SK-N-SH treated with all-trans-retinoic acid at 6 μM for 48 hours (cell line): ENCODE data around the gene AKAP13.

Experiments used
- ARNTL ChIP-seq: fragments of 450-650 bp; formaldehyde crosslinking; IDR thresholded peaks from 2 replicates; pipeline ENCODE4 v1.5.0; 2020; ENCODE audit warnings: low read depth, mild to moderate bottlenecking, moderate library complexity, borderline replicate concordance
- CSDC2 ChIP-seq: fragments of 250-450 bp; sonication (Bioruptor Pico); IDR thresholded peaks from 2 replicates; pipeline ENCODE4 v1.5.0; 2020; ENCODE audit warnings: mild to moderate bottlenecking, moderate library complexity
- TF ChIP-seq, protein P1 (sequence below): fragments of 250-450 bp; sonication (Bioruptor Pico); IDR thresholded peaks from 2 replicates; pipeline ENCODE4 v1.8.0; 2020; ENCODE audit warnings: mild to moderate bottlenecking, moderate library complexity, borderline replicate concordance

GRCh38 chr15:85676342-85677098 lies 296.1 kb downstream of the AKAP13 start:
- no peak for TF ChIP-seq ARNTL
- no peak for TF ChIP-seq CSDC2 (CRISPR knock-in tag)
- TF ChIP-seq, protein P1, sequence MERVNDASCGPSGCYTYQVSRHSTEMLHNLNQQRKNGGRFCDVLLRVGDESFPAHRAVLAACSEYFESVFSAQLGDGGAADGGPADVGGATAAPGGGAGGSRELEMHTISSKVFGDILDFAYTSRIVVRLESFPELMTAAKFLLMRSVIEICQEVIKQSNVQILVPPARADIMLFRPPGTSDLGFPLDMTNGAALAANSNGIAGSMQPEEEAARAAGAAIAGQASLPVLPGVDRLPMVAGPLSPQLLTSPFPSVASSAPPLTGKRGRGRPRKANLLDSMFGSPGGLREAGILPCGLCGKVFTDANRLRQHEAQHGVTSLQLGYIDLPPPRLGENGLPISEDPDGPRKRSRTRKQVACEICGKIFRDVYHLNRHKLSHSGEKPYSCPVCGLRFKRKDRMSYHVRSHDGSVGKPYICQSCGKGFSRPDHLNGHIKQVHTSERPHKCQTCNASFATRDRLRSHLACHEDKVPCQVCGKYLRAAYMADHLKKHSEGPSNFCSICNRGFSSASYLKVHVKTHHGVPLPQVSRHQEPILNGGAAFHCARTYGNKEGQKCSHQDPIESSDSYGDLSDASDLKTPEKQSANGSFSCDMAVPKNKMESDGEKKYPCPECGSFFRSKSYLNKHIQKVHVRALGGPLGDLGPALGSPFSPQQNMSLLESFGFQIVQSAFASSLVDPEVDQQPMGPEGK (CRISPR knock-in tag) = no peak
